Neural progenitor cell (in vitro differentiated cells): Measurements from ENCODE around the gene DRAP1. TPM values are rescaled to one million over a fixed set of nuclear protein-coding genes. Genes with fewer than 3 reads are reported as not detected.
A peak's percentile ranks its signal among the peaks of the same experiment; 100 is the strongest.

Source experiments
- DNase-seq: peaks from one replicate; pipeline ENCODE4 v3.0.0-alpha.2; 2016; ENCODE audit warnings: low spot score
- H2AFZ ChIP-seq: fragments of 200-600 bp; sonication (generic); replicated peaks from 2 replicates; pipeline ENCODE4 v1.6.1; 2016; ENCODE audit warnings: antibody characterized with exemption
- H3F3A ChIP-seq: fragments of 200-600 bp; sonication (generic); 2 replicates; pipeline ENCODE4 v1.6.1; 2016; ENCODE audit warnings: antibody characterized with exemption, low read depth
- H3K27ac ChIP-seq: fragments of 200-600 bp; sonication (generic); 2 replicates; pipeline ENCODE4 v1.5.1; 2016; ENCODE audit warnings: mild to moderate bottlenecking
- H3K27me3 ChIP-seq: fragments of 200-600 bp; sonication (generic); 2 replicates; pipeline ENCODE4 v1.6.1; 2016; ENCODE audit warnings: mild to moderate bottlenecking, moderate library complexity
- H3K36me3 ChIP-seq: fragments of 200-600 bp; sonication (generic); 2 replicates; pipeline ENCODE4 v1.5.1; 2016
- H3K4me1 ChIP-seq: fragments of 200-600 bp; sonication (generic); 2 replicates; pipeline ENCODE4 v1.6.1; 2016; ENCODE audit warnings: mixed run types
- H3K4me2 ChIP-seq: fragments of 200-600 bp; sonication (generic); 2 replicates; pipeline ENCODE4 v1.6.1; 2016
- H3K4me3 ChIP-seq: fragments of 200-600 bp; sonication (generic); 2 replicates; pipeline ENCODE4 v1.5.1; 2016
- H3K79me2 ChIP-seq: fragments of 200-600 bp; sonication (generic); 2 replicates; pipeline ENCODE4 v1.6.1; 2016; ENCODE audit warnings: low read depth
- H3K9ac ChIP-seq: fragments of 200-600 bp; sonication (generic); 2 replicates; pipeline ENCODE4 v1.6.1; 2016
- H3K9me3 ChIP-seq: fragments of 200-600 bp; sonication (generic); 2 replicates; pipeline ENCODE4 v1.5.1; 2016; ENCODE audit warnings: low read depth
- H4K20me1 ChIP-seq: fragments of 200-600 bp; sonication (generic); 2 replicates; pipeline ENCODE4 v1.6.1; 2016; ENCODE audit warnings: low read depth
- H3K27ac Mint-ChIP-seq: 3 replicates; pipeline ENCODE4 v1.8.0; 2021; ENCODE audit warnings: mixed read lengths
- H3K27me3 Mint-ChIP-seq: 2 replicates; pipeline ENCODE4 v1.8.0; 2022; ENCODE audit warnings: low read depth, mild to moderate bottlenecking, inconsistent platforms, moderate library complexity, mixed read lengths; ENCODE audit not compliant: insufficient read depth
- H3K36me3 Mint-ChIP-seq: 3 replicates; pipeline ENCODE4 v1.8.0; 2021; ENCODE audit warnings: mixed read lengths
- H3K4me1 Mint-ChIP-seq: 3 replicates; pipeline ENCODE4 v1.8.0; 2021; ENCODE audit warnings: mixed read lengths
- H3K4me3 Mint-ChIP-seq: 3 replicates; pipeline ENCODE4 v1.8.0; 2021; ENCODE audit warnings: mild to moderate bottlenecking, moderate library complexity, mixed read lengths
- H3K9me3 Mint-ChIP-seq: 3 replicates; pipeline ENCODE4 v1.8.0; 2020; ENCODE audit warnings: mixed read lengths
- EZH2 ChIP-seq: fragments of 200-600 bp; sonication (generic); IDR thresholded peaks from 2 replicates; pipeline ENCODE4 v1.6.1; 2017; ENCODE audit warnings: antibody characterized with exemption, mild to moderate bottlenecking, moderate library complexity
- EZH2phosphoT487 ChIP-seq: fragments of 200-600 bp; sonication (generic); IDR thresholded peaks from 2 replicates; pipeline ENCODE4 v1.6.1; 2017; ENCODE audit warnings: antibody characterized with exemption
- total RNA-seq: library from RNA; depleted of rRNA; stranded (reverse); fragments of >200 nt; gene quantifications from 2 replicates; pipeline ENCODE4 v1.2.3, GENCODE V29; 2015; ENCODE audit warnings: low replicate concordance
- TF ChIP-seq, protein P1 (sequence below): fragments of 200-600 bp; sonication (generic); IDR thresholded peaks from 2 replicates; pipeline ENCODE4 v1.5.1; 2017; ENCODE audit warnings: antibody characterized with exemption, mild to moderate bottlenecking

The DRAP1 gene
- total RNA-seq, 1 donor from 2014 or later, result 51.0 TPM

GRCh38 chr11:65911682-65912568 lies 7.3 kb upstream of the DRAP1 start:
- no peak overlapping the region for H3K4me3 ChIP-seq
- peaks cover 3% of the 10 kb centered on the region for H3F3A ChIP-seq
- no peaks in the 10 kb centered on the region for H3K9me3 Mint-ChIP-seq
- no peaks in the 10 kb centered on the region for H3K36me3 ChIP-seq
- H3K4me1 ChIP-seq, result no peaks in the 10 kb centered on the region
- TF ChIP-seq, protein P1, sequence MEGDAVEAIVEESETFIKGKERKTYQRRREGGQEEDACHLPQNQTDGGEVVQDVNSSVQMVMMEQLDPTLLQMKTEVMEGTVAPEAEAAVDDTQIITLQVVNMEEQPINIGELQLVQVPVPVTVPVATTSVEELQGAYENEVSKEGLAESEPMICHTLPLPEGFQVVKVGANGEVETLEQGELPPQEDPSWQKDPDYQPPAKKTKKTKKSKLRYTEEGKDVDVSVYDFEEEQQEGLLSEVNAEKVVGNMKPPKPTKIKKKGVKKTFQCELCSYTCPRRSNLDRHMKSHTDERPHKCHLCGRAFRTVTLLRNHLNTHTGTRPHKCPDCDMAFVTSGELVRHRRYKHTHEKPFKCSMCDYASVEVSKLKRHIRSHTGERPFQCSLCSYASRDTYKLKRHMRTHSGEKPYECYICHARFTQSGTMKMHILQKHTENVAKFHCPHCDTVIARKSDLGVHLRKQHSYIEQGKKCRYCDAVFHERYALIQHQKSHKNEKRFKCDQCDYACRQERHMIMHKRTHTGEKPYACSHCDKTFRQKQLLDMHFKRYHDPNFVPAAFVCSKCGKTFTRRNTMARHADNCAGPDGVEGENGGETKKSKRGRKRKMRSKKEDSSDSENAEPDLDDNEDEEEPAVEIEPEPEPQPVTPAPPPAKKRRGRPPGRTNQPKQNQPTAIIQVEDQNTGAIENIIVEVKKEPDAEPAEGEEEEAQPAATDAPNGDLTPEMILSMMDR, result peak; percentile 49
- TF ChIP-seq EZH2phosphoT487 (no peak), EZH2 (no peak)
- H3K27me3 ChIP-seq, result peaks cover 27% of the 10 kb centered on the region
- H3K4me1 Mint-ChIP-seq, result peaks cover 25% of the 10 kb centered on the region
- H3K36me3 Mint-ChIP-seq, result peaks cover 5% of the 10 kb centered on the region
- peak overlapping the region; percentile 86 for H2AFZ ChIP-seq
- no peaks in the 10 kb centered on the region for H4K20me1 ChIP-seq
- H3K79me2 ChIP-seq, result no peaks in the 10 kb centered on the region
- peak overlapping the region; percentile 57 for H3K4me3 Mint-ChIP-seq
- peaks cover 3% of the 10 kb centered on the region for H3K27me3 Mint-ChIP-seq
- H3K27ac Mint-ChIP-seq, result peak overlapping the region; percentile 96
- no peak overlapping the region for H3K4me2 ChIP-seq
- no peak overlapping the region for H3K9ac ChIP-seq
- peak; percentile 67 for DNase-seq
- no peak overlapping the region for H3K27ac ChIP-seq
- H3K9me3 ChIP-seq, result no peaks in the 10 kb centered on the region

DNA sequence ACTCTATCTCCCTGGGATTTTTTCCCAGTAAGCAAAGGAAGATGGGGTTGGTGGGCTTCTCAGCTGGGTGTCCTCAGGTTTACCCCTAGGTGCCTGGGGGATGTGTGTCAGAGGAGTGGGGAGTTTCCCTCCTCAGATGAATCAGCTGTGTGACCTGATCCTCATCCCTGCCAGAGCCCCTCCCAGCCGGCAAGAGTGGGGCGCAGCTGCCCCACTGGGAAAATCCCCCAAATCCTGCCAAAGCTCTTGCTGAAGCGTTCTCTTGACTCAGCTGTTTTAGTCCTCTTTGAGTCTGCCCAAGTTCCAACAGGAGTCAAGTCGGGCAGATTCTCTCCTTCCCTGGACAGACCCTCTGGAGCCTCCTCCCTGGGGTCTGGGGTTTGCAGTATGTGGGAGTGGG lies 6.4 kb upstream of the DRAP1 start:
- Mint-ChIP-seq H3K4me1 (peaks cover 29% of the 10 kb centered on the region), H3K27me3 (peaks cover 5% of the 10 kb centered on the region), H3K4me3 (no peak overlapping the region), H3K27ac (no peak overlapping the region), H3K9me3 (no peaks in the 10 kb centered on the region), H3K36me3 (peaks cover 5% of the 10 kb centered on the region)
- H4K20me1 ChIP-seq, result no peaks in the 10 kb centered on the region
- no peak overlapping the region for H3K4me2 ChIP-seq
- no peaks in the 10 kb centered on the region for H3K36me3 ChIP-seq
- H3K9ac ChIP-seq, result no peak overlapping the region
- no peak overlapping the region for H3K27ac ChIP-seq
- TF ChIP-seq EZH2phosphoT487, result no peak
- TF ChIP-seq EZH2, result no peak
- TF ChIP-seq, protein P1, result no peak
- no peak overlapping the region for H3K4me3 ChIP-seq
- peaks cover 18% of the 10 kb centered on the region for H3K27me3 ChIP-seq
- H3K4me1 ChIP-seq, result peaks cover 3% of the 10 kb centered on the region
- H3F3A ChIP-seq, result peaks cover 3% of the 10 kb centered on the region
- H3K9me3 ChIP-seq, result no peaks in the 10 kb centered on the region
- peaks cover 5% of the 10 kb centered on the region for H3K79me2 ChIP-seq
- H2AFZ ChIP-seq, result no peak overlapping the region
- DNase-seq, result no peak

GRCh38 chr11:65915101-65915820 lies 4.0 kb upstream of the DRAP1 start:
- Histone ChIP-seq H3K9me3 (no peaks in the 10 kb centered on the region), H3K79me2 (peaks cover 18% of the 10 kb centered on the region), H3K4me2 (no peak overlapping the region), H3K36me3 (no peaks in the 10 kb centered on the region), H3F3A (peaks cover 3% of the 10 kb centered on the region), H3K4me1 (peaks cover 7% of the 10 kb centered on the region), H3K4me3 (no peak overlapping the region), H2AFZ (no peak overlapping the region), H3K27me3 (no peaks in the 10 kb centered on the region), H3K9ac (no peak overlapping the region), H3K27ac (no peak overlapping the region), H4K20me1 (peaks cover 4% of the 10 kb centered on the region)
- peaks cover 3% of the 10 kb centered on the region for H3K27me3 Mint-ChIP-seq
- TF ChIP-seq, protein P1, result no peak
- no peak for TF ChIP-seq EZH2
- no peak for TF ChIP-seq EZH2phosphoT487
- H3K9me3 Mint-ChIP-seq, result no peaks in the 10 kb centered on the region
- peak overlapping the region; percentile 82 for H3K27ac Mint-ChIP-seq
- peaks cover 24% of the 10 kb centered on the region for H3K4me1 Mint-ChIP-seq
- peaks cover 5% of the 10 kb centered on the region for H3K36me3 Mint-ChIP-seq
- no peak for DNase-seq
- no peak overlapping the region for H3K4me3 Mint-ChIP-seq
